ENCODE data around the gene TMEM225B. TPM values are rescaled to one million over a fixed set of nuclear protein-coding genes. Genes with fewer than 3 reads are reported as not detected.

The TMEM225B gene
- total and polyA plus RNA-seq, 2 donors from 2014 or later, result 1.6 to 2.6 TPM

DNA sequence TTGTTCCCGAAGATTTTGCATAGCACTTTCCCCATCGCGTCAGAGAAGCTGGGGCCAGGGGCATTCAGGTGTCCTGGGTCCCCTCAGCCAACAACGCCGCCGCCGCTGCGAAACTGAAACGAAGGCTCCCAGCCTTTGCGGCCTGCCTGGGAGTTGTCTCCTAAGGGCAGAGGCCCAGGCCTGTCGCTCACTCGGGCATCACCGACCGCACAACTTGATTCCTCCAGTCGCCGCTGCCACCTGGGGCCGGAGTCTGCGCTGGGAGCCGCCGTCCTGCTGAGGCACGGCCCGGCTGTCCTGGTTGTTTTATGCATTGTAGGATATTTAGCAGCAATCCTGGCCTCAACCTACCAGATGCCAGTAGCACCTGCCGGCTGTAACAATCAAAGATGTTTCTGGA lies 40.7 kb downstream of the TMEM225B start:
- DNase-seq (no peak), FAIRE-seq (no peak)
- H3K4me3 ChIP-seq (ENCODE audit: low read length in 3 of 3), result no peak overlapping the region
- H3K9ac ChIP-seq (ENCODE audit: low read length in 3 of 3), result no peak overlapping the region
- intact Hi-C loops (cut with DNase I), result no loop called here
- H3K27ac ChIP-seq (ENCODE audit: low read depth in 2 of 2, low read length in 2 of 2), result no peak overlapping the region
- H3K36me3 ChIP-seq (ENCODE audit: control insufficient read depth in 2 of 3, insufficient read depth in 3 of 3, low read length in 3 of 3), result peaks cover 0 to 3% (median 0%) of the 10 kb centered on the region in 3 donors
- H3K9me3 ChIP-seq (ENCODE audit: control insufficient read depth in 2 of 3, insufficient read depth in 1 of 3, low read length in 3 of 3), result no peaks in the 10 kb centered on the region
- H3K27me3 ChIP-seq (ENCODE audit: control insufficient read depth, insufficient read depth, low read length), result no peaks in the 10 kb centered on the region
- no peaks in the 10 kb centered on the region for H3K4me1 ChIP-seq (ENCODE audit: control insufficient read depth in 2 of 3, insufficient read depth in 2 of 3, low read depth in 1 of 3, low read length in 3 of 3)
- TF ChIP-seq, protein P1, sequence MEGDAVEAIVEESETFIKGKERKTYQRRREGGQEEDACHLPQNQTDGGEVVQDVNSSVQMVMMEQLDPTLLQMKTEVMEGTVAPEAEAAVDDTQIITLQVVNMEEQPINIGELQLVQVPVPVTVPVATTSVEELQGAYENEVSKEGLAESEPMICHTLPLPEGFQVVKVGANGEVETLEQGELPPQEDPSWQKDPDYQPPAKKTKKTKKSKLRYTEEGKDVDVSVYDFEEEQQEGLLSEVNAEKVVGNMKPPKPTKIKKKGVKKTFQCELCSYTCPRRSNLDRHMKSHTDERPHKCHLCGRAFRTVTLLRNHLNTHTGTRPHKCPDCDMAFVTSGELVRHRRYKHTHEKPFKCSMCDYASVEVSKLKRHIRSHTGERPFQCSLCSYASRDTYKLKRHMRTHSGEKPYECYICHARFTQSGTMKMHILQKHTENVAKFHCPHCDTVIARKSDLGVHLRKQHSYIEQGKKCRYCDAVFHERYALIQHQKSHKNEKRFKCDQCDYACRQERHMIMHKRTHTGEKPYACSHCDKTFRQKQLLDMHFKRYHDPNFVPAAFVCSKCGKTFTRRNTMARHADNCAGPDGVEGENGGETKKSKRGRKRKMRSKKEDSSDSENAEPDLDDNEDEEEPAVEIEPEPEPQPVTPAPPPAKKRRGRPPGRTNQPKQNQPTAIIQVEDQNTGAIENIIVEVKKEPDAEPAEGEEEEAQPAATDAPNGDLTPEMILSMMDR (IDR thresholded peaks at IDR 0.05; ENCODE audit: borderline replicate concordance, extremely low read depth, insufficient read depth), result no peak

DNA sequence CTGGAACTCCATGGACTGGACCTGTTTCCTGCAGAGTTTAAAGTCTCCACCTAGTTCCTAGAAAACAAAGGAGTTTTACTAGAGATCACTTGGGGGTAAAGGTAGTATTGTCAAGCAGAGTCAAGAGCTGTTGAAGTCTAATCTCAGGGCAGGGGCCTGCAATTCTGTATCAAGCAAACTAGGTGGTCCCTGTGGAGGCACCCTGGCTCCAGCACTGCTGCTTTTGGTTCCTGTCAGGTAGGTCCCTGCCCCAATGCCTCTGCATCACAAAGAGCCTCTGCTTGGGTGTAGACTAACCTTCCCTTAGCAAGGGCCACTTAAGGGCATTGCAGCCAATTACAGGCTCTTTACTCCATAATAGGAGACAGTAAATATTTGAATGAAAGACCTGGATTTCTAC lies 41.2 kb downstream of the TMEM225B start:
- Histone ChIP-seq H3K9ac (ENCODE audit: low read length in 3 of 3) (no peak overlapping the region), H3K36me3 (ENCODE audit: control insufficient read depth in 2 of 3, insufficient read depth in 3 of 3, low read length in 3 of 3) (peaks cover 0 to 8% (median 0%) of the 10 kb centered on the region in 3 donors), H3K9me3 (ENCODE audit: control insufficient read depth in 2 of 3, insufficient read depth in 1 of 3, low read length in 3 of 3) (no peaks in the 10 kb centered on the region), H3K27ac (ENCODE audit: low read depth in 2 of 2, low read length in 2 of 2) (no peak overlapping the region), H3K4me1 (ENCODE audit: control insufficient read depth in 2 of 3, insufficient read depth in 2 of 3, low read depth in 1 of 3, low read length in 3 of 3) (no peaks in the 10 kb centered on the region), H3K27me3 (ENCODE audit: control insufficient read depth, insufficient read depth, low read length) (no peaks in the 10 kb centered on the region), H3K4me3 (ENCODE audit: low read length in 3 of 3) (no peak overlapping the region)
- DNase-seq, result no peak
- no peak for FAIRE-seq
- TF ChIP-seq, protein P1 (IDR thresholded peaks at IDR 0.05; ENCODE audit: borderline replicate concordance, extremely low read depth, insufficient read depth), result no peak
- intact Hi-C loops (cut with DNase I), result no loop called here

GRCh38 chr7:99642027-99642426 lies 44.0 kb downstream of the TMEM225B start:
- FAIRE-seq (no peak), DNase-seq (no peak)
- Histone ChIP-seq H3K4me3 (ENCODE audit: low read length in 3 of 3) (no peak overlapping the region), H3K27ac (ENCODE audit: low read depth in 2 of 2, low read length in 2 of 2) (no peak overlapping the region), H3K27me3 (ENCODE audit: control insufficient read depth, insufficient read depth, low read length) (no peaks in the 10 kb centered on the region), H3K9ac (ENCODE audit: low read length in 3 of 3) (no peak overlapping the region), H3K9me3 (ENCODE audit: control insufficient read depth in 2 of 3, insufficient read depth in 1 of 3, low read length in 3 of 3) (no peaks in the 10 kb centered on the region), H3K4me1 (ENCODE audit: control insufficient read depth in 2 of 3, insufficient read depth in 2 of 3, low read depth in 1 of 3, low read length in 3 of 3) (no peaks in the 10 kb centered on the region), H3K36me3 (ENCODE audit: control insufficient read depth in 2 of 3, insufficient read depth in 3 of 3, low read length in 3 of 3) (peaks cover 0 to 8% (median 0%) of the 10 kb centered on the region in 3 donors)
- intact Hi-C loops (cut with DNase I), result no loop called here
- TF ChIP-seq, protein P1 (IDR thresholded peaks at IDR 0.05; ENCODE audit: borderline replicate concordance, extremely low read depth, insufficient read depth), result no peak

- FAIRE-seq (no peak), DNase-seq (no peak)
- no peak overlapping the region for H3K4me3 ChIP-seq (ENCODE audit: low read length in 3 of 3)
Measured at GRCh38 chr7:99643464-99643863, 45.4 kb downstream of the TMEM225B start.

More at GRCh38 chr7:99643464-99643863, 45.4 kb downstream of the TMEM225B start:
- H3K4me1 ChIP-seq (ENCODE audit: control insufficient read depth in 2 of 3, insufficient read depth in 2 of 3, low read depth in 1 of 3, low read length in 3 of 3), result no peaks in the 10 kb centered on the region
- H3K27ac ChIP-seq (ENCODE audit: low read depth in 2 of 2, low read length in 2 of 2), result no peak overlapping the region
- TF ChIP-seq, protein P1 (IDR thresholded peaks at IDR 0.05; ENCODE audit: borderline replicate concordance, extremely low read depth, insufficient read depth), result no peak
- no peaks in the 10 kb centered on the region for H3K9me3 ChIP-seq (ENCODE audit: control insufficient read depth in 2 of 3, insufficient read depth in 1 of 3, low read length in 3 of 3)
- H3K27me3 ChIP-seq (ENCODE audit: control insufficient read depth, insufficient read depth, low read length), result no peaks in the 10 kb centered on the region
- peaks cover 0 to 6% (median 0%) of the 10 kb centered on the region in 3 donors for H3K36me3 ChIP-seq (ENCODE audit: control insufficient read depth in 2 of 3, insufficient read depth in 3 of 3, low read length in 3 of 3)
- no peak overlapping the region for H3K9ac ChIP-seq (ENCODE audit: low read length in 3 of 3)
- intact Hi-C loops (cut with DNase I), result no loop called here

All from kidney (tissue), 14 donors.